ENCODE measurements around the gene ARHGAP32. TPM values are rescaled to one million over a fixed set of nuclear protein-coding genes. Genes with fewer than 3 reads are reported as not detected.

ARHGAP32 gene
- total RNA-seq, 4 donors from 2014 or later = 10.0 to 53.7 (median 34.1) TPM

DNA sequence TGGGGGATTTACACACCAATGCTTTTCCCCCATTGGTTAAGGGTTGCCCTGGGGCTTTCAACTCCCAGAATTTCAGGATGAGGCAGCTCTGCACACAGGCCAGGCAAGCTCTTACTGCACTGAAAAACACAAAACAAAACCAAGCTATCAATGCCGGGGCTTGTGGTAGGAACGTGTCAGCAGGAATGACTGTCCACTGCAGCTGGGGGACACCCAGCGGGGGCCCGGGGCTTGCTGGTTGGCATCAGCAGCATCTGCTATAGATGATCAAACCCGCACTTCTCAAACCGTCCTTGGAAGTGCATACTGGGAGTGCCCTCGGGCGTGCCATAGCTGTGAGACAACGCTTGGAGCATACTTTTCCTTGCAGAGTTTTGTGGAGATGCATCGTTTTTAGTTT is 257.2 kb downstream of the ARHGAP32 start:
- no peaks in the 10 kb centered on the region for H3K36me3 ChIP-seq

DNA sequence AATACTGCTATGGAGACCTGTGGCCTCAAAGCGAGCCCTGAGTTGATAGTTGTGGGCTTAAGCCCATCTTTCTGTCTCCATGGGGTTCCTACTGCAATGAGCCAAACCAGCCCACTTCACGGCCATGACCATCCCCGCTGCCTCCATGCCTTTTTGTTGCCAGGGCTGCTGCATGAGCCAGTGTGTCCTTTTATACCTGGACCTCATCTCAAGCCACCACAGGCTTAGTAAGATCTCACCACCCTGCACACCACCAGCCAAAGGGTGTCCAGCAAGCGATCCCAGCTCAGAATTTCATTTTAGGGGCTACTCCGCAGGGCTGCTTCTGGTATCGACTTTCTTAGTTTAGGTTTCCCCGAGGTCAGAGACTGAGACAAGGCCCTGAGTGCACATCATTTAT is 257.8 kb downstream of the ARHGAP32 start:
- Histone ChIP-seq H3K4me1 (no peaks in the 10 kb centered on the region), H3K4me3 (no peak overlapping the region), H3K27ac (no peak overlapping the region), H3K9me3 (no peaks in the 10 kb centered on the region), H3K27me3 (no peaks in the 10 kb centered on the region), H3K36me3 (no peaks in the 10 kb centered on the region)
- intact Hi-C loops (cut with DNase I; ENCODE audit: low total_unique reads) = no loop called here
- DNase-seq = no peak
- TF ChIP-seq, protein P1, sequence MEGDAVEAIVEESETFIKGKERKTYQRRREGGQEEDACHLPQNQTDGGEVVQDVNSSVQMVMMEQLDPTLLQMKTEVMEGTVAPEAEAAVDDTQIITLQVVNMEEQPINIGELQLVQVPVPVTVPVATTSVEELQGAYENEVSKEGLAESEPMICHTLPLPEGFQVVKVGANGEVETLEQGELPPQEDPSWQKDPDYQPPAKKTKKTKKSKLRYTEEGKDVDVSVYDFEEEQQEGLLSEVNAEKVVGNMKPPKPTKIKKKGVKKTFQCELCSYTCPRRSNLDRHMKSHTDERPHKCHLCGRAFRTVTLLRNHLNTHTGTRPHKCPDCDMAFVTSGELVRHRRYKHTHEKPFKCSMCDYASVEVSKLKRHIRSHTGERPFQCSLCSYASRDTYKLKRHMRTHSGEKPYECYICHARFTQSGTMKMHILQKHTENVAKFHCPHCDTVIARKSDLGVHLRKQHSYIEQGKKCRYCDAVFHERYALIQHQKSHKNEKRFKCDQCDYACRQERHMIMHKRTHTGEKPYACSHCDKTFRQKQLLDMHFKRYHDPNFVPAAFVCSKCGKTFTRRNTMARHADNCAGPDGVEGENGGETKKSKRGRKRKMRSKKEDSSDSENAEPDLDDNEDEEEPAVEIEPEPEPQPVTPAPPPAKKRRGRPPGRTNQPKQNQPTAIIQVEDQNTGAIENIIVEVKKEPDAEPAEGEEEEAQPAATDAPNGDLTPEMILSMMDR (IDR thresholded peaks at IDR 0.05) = no peak
- no peak for TF ChIP-seq POLR2A (IDR thresholded peaks at IDR 0.05)

More for the DNA sequence above, 257.2 kb downstream of the ARHGAP32 start:
- H3K4me3 ChIP-seq = no peak overlapping the region
- TF ChIP-seq POLR2A (IDR thresholded peaks at IDR 0.05) = no peak
- TF ChIP-seq, protein P1 (IDR thresholded peaks at IDR 0.05) = no peak
- H3K27ac ChIP-seq = no peak overlapping the region
- H3K27me3 ChIP-seq = no peaks in the 10 kb centered on the region
- intact Hi-C loops (cut with DNase I; ENCODE audit: low total_unique reads) = no loop called here
- H3K9me3 ChIP-seq = no peaks in the 10 kb centered on the region
- no peaks in the 10 kb centered on the region for H3K4me1 ChIP-seq
- no peak for DNase-seq

DNA sequence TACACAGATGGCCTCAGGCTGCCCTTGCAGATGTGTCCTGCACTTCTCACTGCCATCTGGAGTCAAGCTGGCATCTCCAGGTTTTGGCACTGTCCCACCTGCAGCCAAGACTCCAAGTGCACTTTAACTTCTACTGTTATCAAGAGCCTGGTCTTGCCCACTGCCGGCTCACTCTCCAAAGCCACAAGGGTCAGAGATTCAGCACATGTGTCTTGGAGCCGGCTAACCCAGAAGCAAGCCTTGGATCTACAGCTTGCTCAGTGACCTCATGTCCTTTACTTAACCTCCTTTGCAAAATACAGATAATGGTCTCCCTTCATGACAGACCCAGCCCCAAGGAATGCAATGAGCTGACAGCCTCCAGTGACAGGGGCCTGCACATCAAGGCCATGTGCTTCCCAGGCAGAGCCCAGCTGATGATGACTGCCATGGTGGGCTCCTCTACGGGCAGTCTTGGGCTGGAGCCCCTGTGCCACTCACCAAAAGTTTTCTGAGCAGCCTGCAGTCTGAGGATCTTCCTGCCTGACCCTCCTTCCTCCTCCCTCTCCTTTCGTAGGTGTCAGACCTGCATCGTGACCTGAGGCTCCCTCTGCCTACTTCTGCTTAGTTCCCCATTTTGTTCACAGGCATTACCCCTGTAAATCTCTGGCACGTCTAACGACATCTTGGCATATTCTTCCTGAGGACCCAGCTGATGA is 258.5 kb downstream of the ARHGAP32 start:
- H3K36me3 ChIP-seq = no peaks in the 10 kb centered on the region
- no peaks in the 10 kb centered on the region for H3K4me1 ChIP-seq
- no peak for DNase-seq
- no peak overlapping the region for H3K27ac ChIP-seq
- intact Hi-C loops (cut with DNase I; ENCODE audit: low total_unique reads) = no loop called here
- H3K4me3 ChIP-seq = no peak overlapping the region
- TF ChIP-seq POLR2A (IDR thresholded peaks at IDR 0.05) = no peak
- TF ChIP-seq, protein P1 (IDR thresholded peaks at IDR 0.05) = no peak
- H3K27me3 ChIP-seq = no peaks in the 10 kb centered on the region
- no peaks in the 10 kb centered on the region for H3K9me3 ChIP-seq

DNA sequence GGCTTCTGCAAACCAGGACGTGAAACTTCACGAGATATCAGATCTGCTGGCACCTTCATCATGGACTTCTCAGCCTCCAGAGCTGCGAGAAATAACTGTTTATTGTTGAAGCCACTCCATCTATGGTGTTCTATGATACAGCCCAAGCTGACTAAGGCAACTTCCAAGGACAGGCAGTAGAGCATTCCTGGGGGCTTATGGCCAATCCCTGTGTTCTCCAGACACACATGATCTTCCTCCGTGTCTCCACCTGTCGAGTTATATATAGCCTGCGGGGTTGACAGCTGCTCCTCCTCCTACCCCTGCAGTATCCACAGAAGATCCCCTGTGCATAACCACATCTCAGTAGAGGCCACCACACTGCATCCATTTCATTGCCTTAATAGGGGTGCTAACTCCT is 260.5 kb downstream of the ARHGAP32 start:
- Histone ChIP-seq H3K4me3 (no peak overlapping the region), H3K36me3 (no peaks in the 10 kb centered on the region), H3K27ac (no peak overlapping the region), H3K27me3 (no peaks in the 10 kb centered on the region), H3K9me3 (no peaks in the 10 kb centered on the region), H3K4me1 (no peaks in the 10 kb centered on the region)
- intact Hi-C loops (cut with DNase I; ENCODE audit: low total_unique reads) = no loop called here
- DNase-seq = no peak
- TF ChIP-seq POLR2A (IDR thresholded peaks at IDR 0.05) = no peak
- TF ChIP-seq, protein P1 (IDR thresholded peaks at IDR 0.05) = no peak

DNA sequence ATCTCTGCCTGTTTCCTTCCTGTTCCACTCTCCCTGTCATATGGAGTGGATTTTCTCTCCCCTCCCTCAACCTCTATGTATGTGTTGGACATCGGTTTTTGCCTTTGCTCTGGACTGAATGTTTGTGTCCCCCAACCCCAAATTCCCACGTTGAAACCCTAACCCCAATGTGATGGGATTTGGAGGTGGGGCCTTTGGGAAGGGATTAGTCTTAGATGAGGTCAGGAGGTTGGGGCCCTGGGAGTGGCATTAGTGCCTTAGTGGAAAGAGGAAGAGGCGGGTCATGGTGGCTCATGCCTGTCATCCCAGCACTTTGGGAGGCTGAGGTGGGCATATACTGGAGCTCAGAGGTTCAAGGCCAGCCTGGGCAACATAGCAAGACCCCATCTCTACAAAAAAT is 261.1 kb downstream of the ARHGAP32 start:
- Histone ChIP-seq H3K36me3 (no peaks in the 10 kb centered on the region), H3K27ac (no peak overlapping the region), H3K27me3 (no peaks in the 10 kb centered on the region), H3K4me1 (no peaks in the 10 kb centered on the region), H3K9me3 (no peaks in the 10 kb centered on the region), H3K4me3 (no peak overlapping the region)
- no peak for DNase-seq
- no peak for TF ChIP-seq POLR2A (IDR thresholded peaks at IDR 0.05)
- TF ChIP-seq, protein P1 (IDR thresholded peaks at IDR 0.05) = no peak
- intact Hi-C loops (cut with DNase I; ENCODE audit: low total_unique reads) = no loop called here
